ENCODE data around the gene ZDHHC14.

ZDHHC14 gene

DNA sequence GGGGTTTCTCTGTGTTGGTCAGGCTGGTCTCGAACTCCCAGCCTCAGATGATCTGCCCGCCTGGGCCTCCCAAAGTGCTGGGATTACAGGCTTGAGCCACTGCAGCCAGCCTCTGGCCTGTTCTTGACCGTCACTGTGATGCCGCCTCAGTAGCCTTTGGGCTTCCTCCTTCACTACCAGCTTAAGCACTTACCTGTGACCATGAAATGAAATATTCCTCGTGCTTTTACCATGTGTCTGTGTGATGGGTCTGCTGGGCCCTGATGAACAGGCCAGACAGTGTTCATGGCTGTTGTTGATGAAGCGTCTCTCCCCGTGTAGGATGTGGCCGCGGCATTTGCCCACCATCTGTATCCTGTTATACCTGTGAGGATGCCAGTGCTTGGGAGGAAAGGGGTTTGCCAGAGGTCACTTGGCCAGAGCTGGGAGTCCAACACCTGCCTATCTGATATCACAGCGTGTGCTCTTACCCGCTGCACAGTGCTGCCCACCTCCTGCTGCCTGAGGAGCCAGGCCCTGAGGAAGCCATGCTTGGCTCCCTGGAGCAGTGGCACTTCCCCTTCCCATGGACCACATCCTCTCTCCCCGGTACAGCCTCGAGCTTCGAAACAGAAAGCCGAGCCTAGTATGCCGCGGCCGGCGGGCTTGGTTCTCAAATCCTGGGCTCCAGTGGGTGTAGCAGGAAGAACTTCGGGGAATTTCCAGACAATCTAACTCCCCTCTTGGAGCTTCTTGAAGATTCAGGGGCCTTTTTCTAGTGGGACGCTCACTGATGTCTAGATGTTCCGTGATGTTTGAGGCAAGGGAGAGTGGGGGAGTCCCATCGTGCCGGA, 167.9 kb downstream of the ZDHHC14 start (continued):
- TF ChIP-seq, protein P1, sequence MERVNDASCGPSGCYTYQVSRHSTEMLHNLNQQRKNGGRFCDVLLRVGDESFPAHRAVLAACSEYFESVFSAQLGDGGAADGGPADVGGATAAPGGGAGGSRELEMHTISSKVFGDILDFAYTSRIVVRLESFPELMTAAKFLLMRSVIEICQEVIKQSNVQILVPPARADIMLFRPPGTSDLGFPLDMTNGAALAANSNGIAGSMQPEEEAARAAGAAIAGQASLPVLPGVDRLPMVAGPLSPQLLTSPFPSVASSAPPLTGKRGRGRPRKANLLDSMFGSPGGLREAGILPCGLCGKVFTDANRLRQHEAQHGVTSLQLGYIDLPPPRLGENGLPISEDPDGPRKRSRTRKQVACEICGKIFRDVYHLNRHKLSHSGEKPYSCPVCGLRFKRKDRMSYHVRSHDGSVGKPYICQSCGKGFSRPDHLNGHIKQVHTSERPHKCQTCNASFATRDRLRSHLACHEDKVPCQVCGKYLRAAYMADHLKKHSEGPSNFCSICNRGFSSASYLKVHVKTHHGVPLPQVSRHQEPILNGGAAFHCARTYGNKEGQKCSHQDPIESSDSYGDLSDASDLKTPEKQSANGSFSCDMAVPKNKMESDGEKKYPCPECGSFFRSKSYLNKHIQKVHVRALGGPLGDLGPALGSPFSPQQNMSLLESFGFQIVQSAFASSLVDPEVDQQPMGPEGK (CRISPR knock-in tag; IDR thresholded peaks at IDR 0.05; ENCODE audit: borderline replicate concordance), result no peak

DNA sequence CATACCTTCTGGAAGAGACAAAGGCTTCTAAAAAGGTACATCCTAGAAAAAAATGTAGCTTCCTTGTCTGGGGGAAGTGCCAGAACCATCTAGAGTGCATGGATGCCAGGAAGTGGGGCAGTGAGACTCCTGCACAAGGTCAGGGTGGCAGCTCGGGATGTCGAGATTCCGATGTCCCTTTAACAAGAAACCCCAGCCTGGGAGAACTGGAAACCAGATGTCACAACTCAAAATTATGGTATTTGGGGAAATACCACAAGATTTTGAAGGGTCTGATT, 168.4 kb downstream of the ZDHHC14 start:
- ATAC-seq, result no peak
- no peak for TF ChIP-seq ZC3H10 (CRISPR knock-in tag; IDR thresholded peaks at IDR 0.05)
- no peak for TF ChIP-seq ZNF70 (CRISPR knock-in tag; IDR thresholded peaks at IDR 0.05)
- no peak for TF ChIP-seq CSDC2 (CRISPR knock-in tag; IDR thresholded peaks at IDR 0.05)
- TF ChIP-seq, protein P2, sequence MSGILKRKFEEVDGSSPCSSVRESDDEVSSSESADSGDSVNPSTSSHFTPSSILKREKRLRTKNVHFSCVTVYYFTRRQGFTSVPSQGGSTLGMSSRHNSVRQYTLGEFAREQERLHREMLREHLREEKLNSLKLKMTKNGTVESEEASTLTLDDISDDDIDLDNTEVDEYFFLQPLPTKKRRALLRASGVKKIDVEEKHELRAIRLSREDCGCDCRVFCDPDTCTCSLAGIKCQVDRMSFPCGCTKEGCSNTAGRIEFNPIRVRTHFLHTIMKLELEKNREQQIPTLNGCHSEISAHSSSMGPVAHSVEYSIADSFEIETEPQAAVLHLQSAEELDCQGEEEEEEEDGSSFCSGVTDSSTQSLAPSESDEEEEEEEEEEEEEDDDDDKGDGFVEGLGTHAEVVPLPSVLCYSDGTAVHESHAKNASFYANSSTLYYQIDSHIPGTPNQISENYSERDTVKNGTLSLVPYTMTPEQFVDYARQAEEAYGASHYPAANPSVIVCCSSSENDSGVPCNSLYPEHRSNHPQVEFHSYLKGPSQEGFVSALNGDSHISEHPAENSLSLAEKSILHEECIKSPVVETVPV (CRISPR knock-in tag; IDR thresholded peaks at IDR 0.05), result no peak
- TF ChIP-seq, protein P3, sequence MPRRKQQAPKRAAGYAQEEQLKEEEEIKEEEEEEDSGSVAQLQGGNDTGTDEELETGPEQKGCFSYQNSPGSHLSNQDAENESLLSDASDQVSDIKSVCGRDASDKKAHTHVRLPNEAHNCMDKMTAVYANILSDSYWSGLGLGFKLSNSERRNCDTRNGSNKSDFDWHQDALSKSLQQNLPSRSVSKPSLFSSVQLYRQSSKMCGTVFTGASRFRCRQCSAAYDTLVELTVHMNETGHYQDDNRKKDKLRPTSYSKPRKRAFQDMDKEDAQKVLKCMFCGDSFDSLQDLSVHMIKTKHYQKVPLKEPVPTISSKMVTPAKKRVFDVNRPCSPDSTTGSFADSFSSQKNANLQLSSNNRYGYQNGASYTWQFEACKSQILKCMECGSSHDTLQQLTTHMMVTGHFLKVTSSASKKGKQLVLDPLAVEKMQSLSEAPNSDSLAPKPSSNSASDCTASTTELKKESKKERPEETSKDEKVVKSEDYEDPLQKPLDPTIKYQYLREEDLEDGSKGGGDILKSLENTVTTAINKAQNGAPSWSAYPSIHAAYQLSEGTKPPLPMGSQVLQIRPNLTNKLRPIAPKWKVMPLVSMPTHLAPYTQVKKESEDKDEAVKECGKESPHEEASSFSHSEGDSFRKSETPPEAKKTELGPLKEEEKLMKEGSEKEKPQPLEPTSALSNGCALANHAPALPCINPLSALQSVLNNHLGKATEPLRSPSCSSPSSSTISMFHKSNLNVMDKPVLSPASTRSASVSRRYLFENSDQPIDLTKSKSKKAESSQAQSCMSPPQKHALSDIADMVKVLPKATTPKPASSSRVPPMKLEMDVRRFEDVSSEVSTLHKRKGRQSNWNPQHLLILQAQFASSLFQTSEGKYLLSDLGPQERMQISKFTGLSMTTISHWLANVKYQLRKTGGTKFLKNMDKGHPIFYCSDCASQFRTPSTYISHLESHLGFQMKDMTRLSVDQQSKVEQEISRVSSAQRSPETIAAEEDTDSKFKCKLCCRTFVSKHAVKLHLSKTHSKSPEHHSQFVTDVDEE (CRISPR knock-in tag; IDR thresholded peaks at IDR 0.05), result no peak
- TF ChIP-seq, protein P4, sequence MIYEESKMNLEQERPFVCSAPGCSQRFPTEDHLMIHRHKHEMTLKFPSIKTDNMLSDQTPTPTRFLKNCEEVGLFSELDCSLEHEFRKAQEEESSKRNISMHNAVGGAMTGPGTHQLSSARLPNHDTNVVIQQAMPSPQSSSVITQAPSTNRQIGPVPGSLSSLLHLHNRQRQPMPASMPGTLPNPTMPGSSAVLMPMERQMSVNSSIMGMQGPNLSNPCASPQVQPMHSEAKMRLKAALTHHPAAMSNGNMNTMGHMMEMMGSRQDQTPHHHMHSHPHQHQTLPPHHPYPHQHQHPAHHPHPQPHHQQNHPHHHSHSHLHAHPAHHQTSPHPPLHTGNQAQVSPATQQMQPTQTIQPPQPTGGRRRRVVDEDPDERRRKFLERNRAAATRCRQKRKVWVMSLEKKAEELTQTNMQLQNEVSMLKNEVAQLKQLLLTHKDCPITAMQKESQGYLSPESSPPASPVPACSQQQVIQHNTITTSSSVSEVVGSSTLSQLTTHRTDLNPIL (CRISPR knock-in tag; IDR thresholded peaks at IDR 0.05; ENCODE audit: low read depth), result no peak
- no peak for TF ChIP-seq ZNF8 (CRISPR knock-in tag; IDR thresholded peaks at IDR 0.05)
- TF ChIP-seq ZFP3 (CRISPR knock-in tag; IDR thresholded peaks at IDR 0.05), result no peak
- no peak for TF ChIP-seq ZNF565 (CRISPR knock-in tag; conservative IDR thresholded peaks at IDR 0.05; ENCODE audit: low read depth)
- no peak for TF ChIP-seq TCF4 (CRISPR knock-in tag; IDR thresholded peaks at IDR 0.05; ENCODE audit: borderline replicate concordance)
- TF ChIP-seq OSR1 (CRISPR knock-in tag; IDR thresholded peaks at IDR 0.05), result no peak
- TF ChIP-seq ZFP30 (CRISPR knock-in tag; IDR thresholded peaks at IDR 0.05), result no peak
- no peak for TF ChIP-seq SNAI2 (CRISPR knock-in tag; IDR thresholded peaks at IDR 0.05)

DNA sequence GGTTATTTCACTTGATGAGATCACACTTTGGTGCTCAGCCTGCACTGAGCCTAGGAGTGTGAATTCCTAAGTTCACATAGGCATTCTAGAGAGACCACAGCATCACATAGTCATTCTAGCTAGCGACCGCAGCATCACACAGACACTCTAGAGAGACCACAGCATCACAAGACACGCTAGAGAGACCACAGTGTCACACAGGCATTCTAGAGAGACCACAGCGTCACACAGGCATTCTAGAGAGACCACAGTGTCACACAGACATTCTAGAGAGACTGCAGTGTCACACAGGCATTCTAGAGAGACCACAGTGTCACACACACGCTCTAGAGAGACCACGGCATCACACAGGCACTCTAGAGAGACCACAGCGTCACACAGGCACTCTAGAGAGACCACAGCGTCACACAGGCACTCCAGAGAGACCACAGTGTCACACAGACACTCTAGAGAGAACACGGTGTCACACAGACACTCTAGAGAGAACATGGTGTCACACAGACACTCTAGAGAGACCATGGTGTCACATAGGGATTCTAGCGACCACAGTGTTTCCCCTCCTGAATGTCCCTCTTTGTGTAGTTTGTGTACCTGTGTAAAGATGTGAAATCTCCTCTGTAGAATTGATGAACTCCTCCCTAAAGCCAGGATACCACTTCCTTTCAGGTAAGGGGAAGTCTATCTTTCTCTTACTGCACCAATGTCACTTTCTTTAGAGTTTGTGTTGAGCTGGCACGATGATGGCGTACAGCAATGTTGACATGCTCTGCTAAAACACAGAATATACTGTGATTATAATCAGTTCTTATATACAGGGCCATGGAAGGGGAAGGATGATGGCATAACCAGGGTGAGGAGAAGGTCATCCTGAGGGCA, 169.4 kb downstream of the ZDHHC14 start:
- TF ChIP-seq ZNF565 (CRISPR knock-in tag; conservative IDR thresholded peaks at IDR 0.05; ENCODE audit: low read depth), result no peak
- TF ChIP-seq ZC3H10 (CRISPR knock-in tag; IDR thresholded peaks at IDR 0.05), result no peak
- TF ChIP-seq ZNF8 (CRISPR knock-in tag; IDR thresholded peaks at IDR 0.05), result no peak
- TF ChIP-seq, protein P2 (CRISPR knock-in tag; IDR thresholded peaks at IDR 0.05), result no peak
- TF ChIP-seq ESRRG (CRISPR knock-in tag; IDR thresholded peaks at IDR 0.05), result no peak
- no peak for TF ChIP-seq RARB (CRISPR knock-in tag; IDR thresholded peaks at IDR 0.05)
- TF ChIP-seq ISL1 (CRISPR knock-in tag; IDR thresholded peaks at IDR 0.05), result no peak
- no peak for TF ChIP-seq TOX (CRISPR knock-in tag; IDR thresholded peaks at IDR 0.05; ENCODE audit: borderline replicate concordance)
- no peak for TF ChIP-seq SNAI2 (CRISPR knock-in tag; IDR thresholded peaks at IDR 0.05)
- TF ChIP-seq CSDC2 (CRISPR knock-in tag; IDR thresholded peaks at IDR 0.05), result no peak
- TF ChIP-seq ARNTL (CRISPR knock-in tag; IDR thresholded peaks at IDR 0.05; ENCODE audit: borderline replicate concordance, low read depth), result no peak
- ATAC-seq, result no peak

Measured in SK-N-SH treated with all-trans-retinoic acid at 6 μM for 48 hours (cell line).